Measurements from ENCODE around the gene GSC.
A peak's percentile ranks its signal among the peaks of the same experiment; 100 is the strongest.
"Not testable (repeated sequence)": the region's sequence is repeated elsewhere in the genome, so short reads cannot be mapped to it uniquely, and the experiment has no call there.

GSC gene

DNA sequence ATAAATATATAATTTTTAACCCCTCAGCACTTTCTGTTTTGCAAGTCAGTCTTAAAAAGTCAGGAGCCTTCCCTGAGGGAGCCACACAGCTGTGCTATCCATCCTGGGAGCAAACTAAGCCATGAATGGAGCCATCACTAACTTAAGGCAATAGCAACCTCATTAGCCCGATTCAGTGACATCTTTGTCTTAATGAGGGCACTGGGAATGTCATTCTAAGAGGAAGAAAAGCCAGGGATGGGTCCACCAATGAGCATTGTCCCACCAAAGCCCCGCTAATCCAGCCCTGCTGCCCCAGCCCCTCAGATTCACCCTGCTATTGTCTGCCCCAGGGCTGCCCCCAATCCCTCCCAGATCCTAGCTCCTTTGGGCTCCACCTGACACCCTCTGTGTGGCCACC lies 19.5 kb downstream of the GSC start:
- Histone ChIP-seq H2BK5ac (ENCODE audit: low read depth, low read length, poor library complexity) (no peak overlapping the region), H2BK120ac (ENCODE audit: insufficient read depth, low read length, poor library complexity) (no peak overlapping the region), H3K14ac (ENCODE audit: low read length) (no peak overlapping the region), H3K9ac (ENCODE audit: low read length) (no peak overlapping the region), H3K27me3 (ENCODE audit: insufficient read depth, low read length) (no peaks in the 10 kb centered on the region), H3K4ac (ENCODE audit: low read depth, low read length) (no peak overlapping the region), H3K36me3 (ENCODE audit: control insufficient read depth in 1 of 2, insufficient read depth in 2 of 2, low read length in 2 of 2) (no peaks in the 10 kb centered on the region), H3K18ac (ENCODE audit: low read length) (no peak overlapping the region), H3K27ac (ENCODE audit: low read depth, low read length) (no peak overlapping the region), H3K79me1 (ENCODE audit: low read length) (no peaks in the 10 kb centered on the region), H2AFZ (ENCODE audit: insufficient read depth, low read length, poor library complexity) (no peak overlapping the region), H3K4me3 (ENCODE audit: low read depth, low read length) (no peak overlapping the region), H3K4me2 (ENCODE audit: low read length) (no peak overlapping the region), H3K4me1 (ENCODE audit: control insufficient read depth in 1 of 2, insufficient read depth in 2 of 2, low read length in 2 of 2) (no peaks in the 10 kb centered on the region), H3K9me3 (ENCODE audit: insufficient read depth, low read depth, low read length) (no peaks in the 10 kb centered on the region), H3K79me2 (ENCODE audit: control insufficient read depth, insufficient read depth, low read length, poor library complexity) (no peaks in the 10 kb centered on the region), H4K91ac (ENCODE audit: low read depth, low read length) (no peak overlapping the region), H4K8ac (ENCODE audit: low read depth, low read length) (no peak overlapping the region), H4K12ac (ENCODE audit: low read depth, low read length) (no peak overlapping the region), H3K23ac (ENCODE audit: low read length) (no peak overlapping the region), H2BK12ac (ENCODE audit: low read length) (no peak overlapping the region), H2AK5ac (ENCODE audit: low read length) (no peak overlapping the region)
- no CpG with 5 or more reads among the region's 2 CpGs for WGBS (ENCODE audit: extremely low coverage, insufficient coverage, insufficient read length)
- DNase-seq = no peak

DNA sequence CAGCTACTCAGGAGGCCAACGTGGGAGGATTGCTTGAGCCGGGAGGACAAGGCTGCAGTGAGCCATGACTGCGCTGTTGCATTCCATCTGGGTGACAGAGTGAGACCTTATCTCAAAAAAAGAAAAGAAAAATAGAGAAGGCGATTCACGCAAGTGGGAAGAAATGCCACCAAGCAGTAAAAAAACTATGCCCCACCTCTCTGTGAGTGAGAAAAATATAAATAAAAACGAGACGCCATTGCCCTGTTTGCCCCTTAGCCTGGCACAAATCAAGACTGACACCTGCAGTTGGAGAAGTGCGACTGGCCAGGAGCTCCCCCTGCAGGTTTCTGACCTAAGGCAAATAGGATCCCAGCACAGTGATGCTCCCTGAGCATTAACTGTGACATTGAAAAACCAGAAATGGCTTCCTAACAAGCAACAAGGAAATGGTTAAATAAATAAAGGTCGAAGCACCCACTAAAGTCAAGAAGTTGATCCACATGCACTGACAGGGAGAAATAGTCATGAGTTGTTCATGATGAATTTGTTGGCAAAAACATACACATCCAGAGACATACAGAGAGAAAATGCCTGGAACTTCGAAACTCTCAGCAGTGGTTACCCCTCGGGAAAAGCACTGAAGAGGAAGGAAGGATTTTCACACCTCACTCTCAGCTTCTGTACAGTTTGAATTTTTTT lies 21.1 kb downstream of the GSC start:
- no peak overlapping the region for H2AK5ac ChIP-seq (ENCODE audit: low read length)
- H3K23ac ChIP-seq (ENCODE audit: low read length) = no peak overlapping the region
- no peaks in the 10 kb centered on the region for H3K9me3 ChIP-seq (ENCODE audit: insufficient read depth, low read depth, low read length)
- no peaks in the 10 kb centered on the region for H3K27me3 ChIP-seq (ENCODE audit: insufficient read depth, low read length)
- no peak overlapping the region for H3K4ac ChIP-seq (ENCODE audit: low read depth, low read length)
- H3K18ac ChIP-seq (ENCODE audit: low read length) = no peak overlapping the region
- H3K4me2 ChIP-seq (ENCODE audit: low read length) = no peak overlapping the region
- H3K36me3 ChIP-seq (ENCODE audit: control insufficient read depth in 1 of 2, insufficient read depth in 2 of 2, low read length in 2 of 2) = no peaks in the 10 kb centered on the region
- no peak overlapping the region for H3K27ac ChIP-seq (ENCODE audit: low read depth, low read length)
- no CpG with 5 or more reads among the region's 11 CpGs for WGBS (ENCODE audit: extremely low coverage, insufficient coverage, insufficient read length)
- no peak overlapping the region for H4K91ac ChIP-seq (ENCODE audit: low read depth, low read length)
- H3K79me1 ChIP-seq (ENCODE audit: low read length) = no peaks in the 10 kb centered on the region
- DNase-seq = peak; percentile 59 to 61
- no peak overlapping the region for H2BK12ac ChIP-seq (ENCODE audit: low read length)
- no peak overlapping the region for H3K4me3 ChIP-seq (ENCODE audit: low read depth, low read length)
- no peak overlapping the region for H4K8ac ChIP-seq (ENCODE audit: low read depth, low read length)
- no peak overlapping the region for H2BK5ac ChIP-seq (ENCODE audit: low read depth, low read length, poor library complexity)
- no peak overlapping the region for H3K9ac ChIP-seq (ENCODE audit: low read length)
- H2BK120ac ChIP-seq (ENCODE audit: insufficient read depth, low read length, poor library complexity) = no peak overlapping the region
- H3K4me1 ChIP-seq (ENCODE audit: control insufficient read depth in 1 of 2, insufficient read depth in 2 of 2, low read length in 2 of 2) = no peaks in the 10 kb centered on the region
- no peaks in the 10 kb centered on the region for H3K79me2 ChIP-seq (ENCODE audit: control insufficient read depth, insufficient read depth, low read length, poor library complexity)
- no peak overlapping the region for H2AFZ ChIP-seq (ENCODE audit: insufficient read depth, low read length, poor library complexity)
- H4K12ac ChIP-seq (ENCODE audit: low read depth, low read length) = no peak overlapping the region
- no peak overlapping the region for H3K14ac ChIP-seq (ENCODE audit: low read length)

DNA sequence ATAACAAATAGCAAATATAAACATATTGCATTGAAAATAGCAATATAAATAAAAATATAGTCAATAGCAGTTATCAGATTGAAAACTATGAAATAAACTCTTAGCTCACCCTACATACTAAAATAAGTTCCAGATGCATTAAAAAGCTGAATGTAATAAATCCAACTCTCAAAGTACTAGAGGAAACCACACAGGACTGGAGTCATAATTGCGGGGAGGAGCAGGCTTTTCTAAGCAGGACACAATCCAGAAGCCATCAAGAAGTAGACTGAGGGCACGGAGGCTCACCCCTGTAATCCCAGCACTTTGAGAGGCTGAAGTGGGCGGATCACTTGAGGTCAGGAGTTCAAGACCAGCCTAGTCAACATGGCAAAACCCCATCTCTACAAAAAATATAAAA lies 22.2 kb downstream of the GSC start:
- no CpG with 5 or more reads among the region's 3 CpGs for WGBS (ENCODE audit: extremely low coverage, insufficient coverage, insufficient read length)
- no peak overlapping the region for H2AFZ ChIP-seq (ENCODE audit: insufficient read depth, low read length, poor library complexity)
- no peak for DNase-seq

DNA sequence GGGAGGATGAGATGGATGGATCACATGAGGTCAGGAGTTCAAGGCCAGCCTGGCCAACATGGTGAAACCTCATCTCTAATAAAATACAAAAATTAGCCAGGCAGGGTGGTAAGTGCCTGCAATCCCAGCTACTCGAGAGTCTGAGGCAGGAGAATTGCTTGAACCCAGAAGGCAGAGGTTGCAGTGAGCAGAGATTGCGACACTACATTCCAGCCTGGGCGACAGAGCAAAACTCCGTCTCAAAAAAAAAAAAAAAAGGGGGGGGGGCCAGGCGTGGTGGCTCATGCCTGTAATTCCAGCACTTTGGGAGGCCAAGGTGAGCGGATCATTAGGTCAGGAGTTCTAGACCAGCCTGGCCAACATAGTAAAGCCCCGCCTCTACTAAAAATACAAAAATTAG lies 22.8 kb downstream of the GSC start:
- not testable (repeated sequence) for H2BK120ac ChIP-seq (ENCODE audit: insufficient read depth, low read length, poor library complexity); H4K91ac ChIP-seq (ENCODE audit: low read depth, low read length); H3K9me3 ChIP-seq (ENCODE audit: insufficient read depth, low read depth, low read length); H3K4me3 ChIP-seq (ENCODE audit: low read depth, low read length); H3K4ac ChIP-seq (ENCODE audit: low read depth, low read length); H2AFZ ChIP-seq (ENCODE audit: insufficient read depth, low read length, poor library complexity); H3K14ac ChIP-seq (ENCODE audit: low read length); DNase-seq; H3K79me1 ChIP-seq (ENCODE audit: low read length); H2BK12ac ChIP-seq (ENCODE audit: low read length); H4K8ac ChIP-seq (ENCODE audit: low read depth, low read length); H3K9ac ChIP-seq (ENCODE audit: low read length); H3K4me1 ChIP-seq (ENCODE audit: control insufficient read depth in 1 of 2, insufficient read depth in 2 of 2, low read length in 2 of 2); H3K27ac ChIP-seq (ENCODE audit: low read depth, low read length); H2AK5ac ChIP-seq (ENCODE audit: low read length); H3K27me3 ChIP-seq (ENCODE audit: insufficient read depth, low read length); H3K79me2 ChIP-seq (ENCODE audit: control insufficient read depth, insufficient read depth, low read length, poor library complexity); H3K23ac ChIP-seq (ENCODE audit: low read length); H4K12ac ChIP-seq (ENCODE audit: low read depth, low read length); H2BK5ac ChIP-seq (ENCODE audit: low read depth, low read length, poor library complexity); H3K4me2 ChIP-seq (ENCODE audit: low read length); H3K18ac ChIP-seq (ENCODE audit: low read length); H3K36me3 ChIP-seq (ENCODE audit: control insufficient read depth in 1 of 2, insufficient read depth in 2 of 2, low read length in 2 of 2)
- WGBS (ENCODE audit: extremely low coverage, insufficient coverage, insufficient read length) = no CpG with 5 or more reads among the region's 7 CpGs

More for the DNA sequence above, 22.2 kb downstream of the GSC start:
- no peak overlapping the region for H3K27ac ChIP-seq (ENCODE audit: low read depth, low read length)
- H3K27me3 ChIP-seq (ENCODE audit: insufficient read depth, low read length) = no peaks in the 10 kb centered on the region
- H3K9me3 ChIP-seq (ENCODE audit: insufficient read depth, low read depth, low read length) = no peaks in the 10 kb centered on the region
- H3K4me2 ChIP-seq (ENCODE audit: low read length) = no peak overlapping the region
- H3K4me1 ChIP-seq (ENCODE audit: control insufficient read depth in 1 of 2, insufficient read depth in 2 of 2, low read length in 2 of 2) = no peaks in the 10 kb centered on the region
- no peak overlapping the region for H3K23ac ChIP-seq (ENCODE audit: low read length)
- H4K12ac ChIP-seq (ENCODE audit: low read depth, low read length) = no peak overlapping the region
- H2BK12ac ChIP-seq (ENCODE audit: low read length) = no peak overlapping the region
- no peaks in the 10 kb centered on the region for H3K79me2 ChIP-seq (ENCODE audit: control insufficient read depth, insufficient read depth, low read length, poor library complexity)
- H4K8ac ChIP-seq (ENCODE audit: low read depth, low read length) = no peak overlapping the region
- no peak overlapping the region for H3K18ac ChIP-seq (ENCODE audit: low read length)
- H3K4me3 ChIP-seq (ENCODE audit: low read depth, low read length) = no peak overlapping the region
- no peak overlapping the region for H3K14ac ChIP-seq (ENCODE audit: low read length)
- H4K91ac ChIP-seq (ENCODE audit: low read depth, low read length) = no peak overlapping the region
- H3K9ac ChIP-seq (ENCODE audit: low read length) = no peak overlapping the region
- no peaks in the 10 kb centered on the region for H3K79me1 ChIP-seq (ENCODE audit: low read length)
- H3K36me3 ChIP-seq (ENCODE audit: control insufficient read depth in 1 of 2, insufficient read depth in 2 of 2, low read length in 2 of 2) = no peaks in the 10 kb centered on the region
- H2BK120ac ChIP-seq (ENCODE audit: insufficient read depth, low read length, poor library complexity) = no peak overlapping the region
- no peak overlapping the region for H3K4ac ChIP-seq (ENCODE audit: low read depth, low read length)
- H2AK5ac ChIP-seq (ENCODE audit: low read length) = no peak overlapping the region
- H2BK5ac ChIP-seq (ENCODE audit: low read depth, low read length, poor library complexity) = no peak overlapping the region
